VCaP (cell line): ENCODE data around the gene STX4.

Source experiments
- H3K27ac ChIP-seq: fragments of 450-650 bp; 2 replicates; pipeline ENCODE4 v1.5.1; 2017
- TF ChIP-seq, protein P1 (sequence below): fragments of 450-650 bp; conservative IDR thresholded peaks from 2 replicates; pipeline ENCODE4 v1.5.1; 2017; ENCODE audit warnings: mild to moderate bottlenecking, moderate library complexity

STX4 gene

DNA sequence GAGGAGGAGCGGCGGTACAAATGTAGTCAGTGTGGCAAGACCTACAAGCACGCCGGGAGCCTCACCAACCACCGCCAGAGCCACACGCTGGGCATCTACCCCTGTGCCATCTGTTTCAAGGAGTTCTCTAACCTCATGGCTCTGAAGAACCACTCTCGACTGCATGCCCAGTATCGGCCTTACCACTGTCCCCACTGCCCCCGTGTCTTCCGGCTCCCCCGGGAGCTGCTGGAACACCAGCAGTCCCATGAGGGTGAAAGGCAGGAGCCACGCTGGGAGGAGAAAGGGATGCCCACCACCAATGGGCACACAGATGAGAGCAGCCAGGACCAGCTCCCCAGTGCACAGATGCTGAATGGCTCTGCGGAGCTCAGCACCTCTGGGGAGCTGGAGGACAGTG lies 43.7 kb downstream of the STX4 start:
- TF ChIP-seq, protein P1, sequence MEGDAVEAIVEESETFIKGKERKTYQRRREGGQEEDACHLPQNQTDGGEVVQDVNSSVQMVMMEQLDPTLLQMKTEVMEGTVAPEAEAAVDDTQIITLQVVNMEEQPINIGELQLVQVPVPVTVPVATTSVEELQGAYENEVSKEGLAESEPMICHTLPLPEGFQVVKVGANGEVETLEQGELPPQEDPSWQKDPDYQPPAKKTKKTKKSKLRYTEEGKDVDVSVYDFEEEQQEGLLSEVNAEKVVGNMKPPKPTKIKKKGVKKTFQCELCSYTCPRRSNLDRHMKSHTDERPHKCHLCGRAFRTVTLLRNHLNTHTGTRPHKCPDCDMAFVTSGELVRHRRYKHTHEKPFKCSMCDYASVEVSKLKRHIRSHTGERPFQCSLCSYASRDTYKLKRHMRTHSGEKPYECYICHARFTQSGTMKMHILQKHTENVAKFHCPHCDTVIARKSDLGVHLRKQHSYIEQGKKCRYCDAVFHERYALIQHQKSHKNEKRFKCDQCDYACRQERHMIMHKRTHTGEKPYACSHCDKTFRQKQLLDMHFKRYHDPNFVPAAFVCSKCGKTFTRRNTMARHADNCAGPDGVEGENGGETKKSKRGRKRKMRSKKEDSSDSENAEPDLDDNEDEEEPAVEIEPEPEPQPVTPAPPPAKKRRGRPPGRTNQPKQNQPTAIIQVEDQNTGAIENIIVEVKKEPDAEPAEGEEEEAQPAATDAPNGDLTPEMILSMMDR, result no peak

DNA sequence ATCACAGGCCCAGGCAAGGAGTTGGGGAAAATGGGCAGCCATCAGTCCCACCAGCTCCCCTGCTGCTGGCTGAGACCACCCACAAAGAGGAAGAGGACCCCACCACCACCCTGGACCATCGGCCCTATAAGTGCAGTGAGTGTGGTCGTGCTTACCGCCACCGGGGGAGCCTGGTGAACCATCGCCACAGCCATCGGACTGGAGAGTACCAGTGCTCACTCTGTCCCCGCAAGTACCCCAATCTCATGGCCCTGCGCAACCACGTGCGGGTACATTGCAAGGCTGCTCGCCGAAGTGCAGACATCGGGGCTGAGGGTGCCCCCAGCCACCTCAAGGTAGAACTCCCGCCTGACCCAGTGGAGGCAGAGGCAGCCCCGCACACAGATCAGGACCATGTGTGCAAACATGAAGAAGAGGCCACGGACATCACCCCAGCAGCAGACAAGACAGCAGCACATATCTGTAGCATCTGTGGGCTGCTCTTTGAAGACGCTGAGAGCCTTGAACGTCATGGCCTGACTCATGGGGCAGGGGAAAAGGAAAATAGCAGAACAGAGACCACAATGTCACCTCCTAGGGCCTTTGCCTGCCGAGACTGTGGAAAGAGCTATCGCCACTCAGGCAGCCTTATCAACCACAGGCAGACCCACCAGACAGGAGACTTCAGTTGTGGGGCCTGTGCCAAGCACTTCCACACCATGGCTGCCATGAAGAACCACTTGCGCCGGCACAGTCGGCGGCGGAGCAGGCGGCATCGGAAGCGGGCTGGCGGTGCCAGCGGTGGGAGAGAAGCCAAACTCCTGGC lies 44.4 kb downstream of the STX4 start:
- H3K27ac ChIP-seq, result no peak overlapping the region
- TF ChIP-seq, protein P1, result no peak

More for the DNA sequence above, 43.7 kb downstream of the STX4 start:
- H3K27ac ChIP-seq, result no peak overlapping the region

DNA sequence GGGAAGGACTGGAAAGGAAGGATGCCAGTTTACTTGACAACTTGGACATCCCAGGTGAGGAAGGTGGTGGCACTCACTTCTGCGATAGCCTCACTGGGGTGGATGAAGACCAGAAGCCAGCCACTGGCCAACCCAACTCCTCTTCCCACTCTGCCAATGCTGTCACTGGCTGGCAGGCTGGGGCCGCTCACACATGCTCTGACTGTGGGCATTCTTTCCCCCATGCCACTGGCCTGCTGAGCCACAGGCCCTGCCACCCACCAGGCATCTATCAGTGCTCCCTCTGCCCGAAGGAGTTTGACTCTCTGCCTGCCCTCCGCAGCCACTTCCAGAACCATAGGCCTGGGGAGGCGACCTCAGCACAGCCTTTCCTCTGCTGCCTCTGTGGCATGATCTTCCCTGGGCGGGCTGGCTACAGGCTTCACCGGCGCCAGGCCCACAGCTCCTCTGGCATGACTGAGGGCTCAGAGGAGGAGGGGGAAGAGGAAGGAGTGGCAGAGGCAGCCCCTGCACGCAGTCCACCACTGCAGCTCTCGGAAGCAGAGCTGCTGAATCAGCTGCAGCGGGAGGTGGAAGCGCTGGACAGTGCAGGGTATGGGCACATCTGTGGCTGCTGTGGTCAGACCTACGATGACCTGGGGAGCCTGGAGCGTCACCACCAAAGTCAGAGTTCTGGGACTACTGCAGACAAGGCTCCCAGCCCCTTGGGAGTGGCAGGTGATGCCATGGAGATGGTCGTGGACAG lies 45.4 kb downstream of the STX4 start:
- TF ChIP-seq, protein P1, result no peak
- H3K27ac ChIP-seq, result no peak overlapping the region

DNA sequence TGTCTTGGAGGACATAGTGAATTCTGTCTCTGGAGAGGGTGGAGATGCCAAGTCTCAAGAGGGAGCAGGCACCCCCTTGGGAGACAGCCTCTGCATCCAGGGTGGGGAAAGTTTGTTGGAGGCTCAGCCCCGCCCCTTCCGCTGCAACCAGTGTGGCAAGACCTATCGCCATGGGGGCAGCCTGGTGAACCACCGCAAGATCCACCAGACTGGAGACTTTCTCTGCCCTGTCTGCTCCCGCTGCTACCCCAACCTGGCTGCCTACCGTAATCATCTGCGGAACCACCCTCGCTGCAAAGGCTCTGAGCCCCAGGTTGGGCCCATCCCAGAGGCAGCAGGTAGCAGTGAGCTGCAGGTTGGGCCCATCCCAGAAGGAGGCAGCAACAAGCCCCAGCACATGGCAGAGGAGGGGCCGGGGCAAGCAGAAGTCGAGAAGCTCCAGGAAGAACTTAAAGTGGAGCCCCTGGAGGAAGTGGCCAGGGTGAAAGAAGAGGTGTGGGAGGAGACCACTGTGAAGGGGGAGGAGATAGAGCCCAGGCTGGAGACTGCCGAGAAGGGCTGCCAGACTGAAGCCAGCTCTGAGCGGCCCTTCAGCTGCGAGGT lies 46.1 kb downstream of the STX4 start:
- no peak overlapping the region for H3K27ac ChIP-seq
- TF ChIP-seq, protein P1, result no peak

DNA sequence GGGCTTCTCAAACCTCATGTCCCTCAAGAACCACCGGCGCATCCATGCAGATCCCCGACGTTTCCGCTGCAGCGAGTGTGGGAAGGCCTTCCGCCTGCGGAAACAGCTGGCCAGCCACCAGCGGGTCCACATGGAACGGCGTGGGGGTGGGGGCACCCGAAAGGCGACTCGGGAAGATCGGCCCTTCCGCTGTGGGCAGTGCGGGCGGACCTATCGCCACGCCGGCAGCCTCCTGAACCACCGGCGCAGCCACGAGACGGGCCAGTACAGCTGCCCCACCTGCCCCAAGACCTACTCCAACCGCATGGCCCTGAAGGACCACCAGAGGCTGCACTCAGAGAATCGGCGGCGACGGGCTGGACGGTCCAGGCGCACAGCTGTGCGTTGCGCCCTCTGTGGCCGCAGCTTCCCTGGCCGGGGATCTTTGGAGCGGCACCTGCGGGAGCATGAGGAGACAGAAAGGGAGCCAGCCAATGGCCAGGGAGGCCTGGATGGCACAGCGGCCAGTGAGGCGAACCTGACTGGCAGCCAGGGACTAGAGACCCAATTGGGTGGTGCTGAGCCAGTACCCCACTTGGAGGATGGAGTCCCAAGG lies 46.8 kb downstream of the STX4 start:
- TF ChIP-seq, protein P1, result no peak
- no peak overlapping the region for H3K27ac ChIP-seq

DNA sequence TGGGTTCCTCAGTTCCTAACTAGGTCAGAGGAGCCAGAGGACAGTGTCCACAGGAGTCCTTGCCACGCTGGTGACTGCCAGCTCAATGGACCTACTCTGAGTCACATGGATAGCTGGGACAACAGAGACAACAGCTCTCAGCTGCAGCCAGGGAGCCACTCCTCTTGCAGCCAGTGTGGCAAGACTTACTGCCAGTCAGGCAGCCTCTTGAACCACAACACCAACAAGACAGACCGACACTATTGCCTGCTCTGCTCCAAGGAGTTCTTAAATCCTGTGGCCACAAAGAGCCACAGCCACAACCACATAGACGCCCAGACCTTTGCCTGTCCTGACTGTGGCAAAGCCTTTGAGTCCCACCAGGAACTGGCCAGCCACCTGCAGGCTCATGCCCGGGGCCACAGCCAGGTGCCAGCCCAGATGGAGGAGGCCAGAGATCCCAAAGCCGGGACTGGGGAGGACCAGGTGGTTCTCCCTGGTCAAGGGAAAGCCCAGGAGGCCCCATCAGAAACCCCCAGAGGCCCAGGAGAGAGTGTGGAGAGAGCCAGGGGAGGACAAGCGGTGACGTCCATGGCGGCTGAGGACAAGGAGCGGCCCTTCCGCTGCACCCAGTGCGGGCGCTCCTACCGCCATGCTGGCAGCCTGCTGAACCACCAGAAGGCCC lies 47.5 kb downstream of the STX4 start:
- H3K27ac ChIP-seq, result no peak overlapping the region
- TF ChIP-seq, protein P1, result no peak
